Adrenal gland (tissue), 12 donors: ENCODE measurements around the gene NCKAP5. TPM values are rescaled to one million over a fixed set of nuclear protein-coding genes. Genes with fewer than 3 reads are reported as not detected.

ENCODE experiments used
- DNase-seq, 7 donors: peaks; one replicate each; pipeline ENCODE4 v3.0.0-alpha.2; 2019 to 2020
- H3K27ac ChIP-seq, 5 donors: fragments of 200-600 bp; sonication (generic) in 4 of 5; 1 replicate in 3 of 5; 2 replicates in 2 of 5; pipeline versions ENCODE4 v1.5.1 to v1.8.0; 2016 to 2020; ENCODE audit warnings: mild to moderate bottlenecking in 1 of 5
- H3K27me3 ChIP-seq: fragments of 200-600 bp; 2 replicates; pipeline ENCODE4 v1.8.0; 2021
- H3K36me3 ChIP-seq, 2 donors: fragments of 200-600 bp; replicated peaks in 1 of 2; 1 replicate in 1 of 2; 2 replicates in 1 of 2; pipeline versions ENCODE4 v1.5.1 to v1.8.0; 2018 to 2022
- H3K4me1 ChIP-seq, 2 donors: fragments of 200-600 bp; replicated peaks in 1 of 2; 1 replicate in 1 of 2; 2 replicates in 1 of 2; pipeline versions ENCODE4 v1.5.1 to v1.8.0; 2018 to 2021
- H3K4me3 ChIP-seq, 4 donors: fragments of 200-600 bp; sonication (generic) in 3 of 4; one replicate each; pipeline ENCODE4 v1.5.1; 2016 to 2018
- H3K9me3 ChIP-seq, 3 donors: fragments of 200-600 bp; sonication (generic) in 1 of 3; replicated peaks in 1 of 3; 1 replicate in 2 of 3; 2 replicates in 1 of 3; pipeline versions ENCODE4 v1.5.1 to v1.8.0; 2016 to 2021
- POLR2A ChIP-seq, 2 donors: fragments of 450-650 bp; IDR thresholded peaks; one replicate each; pipeline ENCODE4 v1.6.1; 2017; ENCODE audit warnings: antibody characterized with exemption in 2 of 2, mild to moderate bottlenecking in 2 of 2, moderate library complexity in 1 of 2
- WGBS, 4 donors: extraction: QIAGEN DNeasy Blood & Tissue Kit in 2 of 4; methylation state at CpG; one replicate each; pipeline versions ENCODE4 v1.1.5 to v1.1.7; 2013 to 2017; 5-methylcytosine and 5-hydroxymethylcytosine counted together
- intact Hi-C, 2 donors: fragments of 100-400 bp; cut with DNase I; formaldehyde crosslinking; loops; one replicate each; pipeline versions ENCODE4 v1.14.1 to v1.15.0; 2022 to 2023
- polyA plus RNA-seq, 3 donors: library from polyadenylated mRNA; stranded (reverse); fragments of 200-250 nt in 2 of 3; fragments of 350-450 nt in 1 of 3; fragmentation: Illumina TruSeq in 1 of 3; extraction: RNeasy Lipid Tissue Mini Kit (QIAGEN cat#74804) in 1 of 3; gene quantifications; one replicate each; pipeline ENCODE4 v1.2.3, GENCODE V29; 2013 to 2014
- total RNA-seq, 9 donors: library from RNA; depleted of rRNA in 4 of 9; stranded (reverse); fragments of >200 nt in 4 of 9; fragments of 120-200 nt in 1 of 9; fragmentation: NEBNext Ultra II Directional in 1 of 9; extraction: Animal tissue kit (Norgen Biotek cat#: 25700) in 1 of 9; gene quantifications; one replicate each; pipeline versions ENCODE4 v1.1.0 to v1.2.4, GENCODE V29; 2013 to 2023
- TF ChIP-seq, protein P1 (sequence below), 6 experiments: fragments of 450-650 bp in 4 of 6; fragments of 200-600 bp in 2 of 6; sonication (generic) in 1 of 6; IDR thresholded peaks; 1 replicate in 5 of 6; 2 replicates in 1 of 6; pipeline versions ENCODE4 v1.5.1 to v1.8.0; 2016 to 2021; ENCODE audit warnings: antibody characterized with exemption in 6 of 6, mild to moderate bottlenecking in 2 of 6, moderate library complexity in 1 of 6
- donor health status: healthy with polysubstance abuse.
- donor health status: Bipolar disorder and iron deficiency.
- donor health status: DM: yes; HTN: yes; CAD: no.
- donor health status: DM: no; HTN: no; CAD: no.
- donor health status: DM: no; HTN: no; CAD: no.
- donor health status: DM: yes; HTN: yes; CAD: no.

The NCKAP5 gene
- total and polyA plus RNA-seq, 12 donors, result 0.06 to 3.1 (median 1.1) TPM

DNA sequence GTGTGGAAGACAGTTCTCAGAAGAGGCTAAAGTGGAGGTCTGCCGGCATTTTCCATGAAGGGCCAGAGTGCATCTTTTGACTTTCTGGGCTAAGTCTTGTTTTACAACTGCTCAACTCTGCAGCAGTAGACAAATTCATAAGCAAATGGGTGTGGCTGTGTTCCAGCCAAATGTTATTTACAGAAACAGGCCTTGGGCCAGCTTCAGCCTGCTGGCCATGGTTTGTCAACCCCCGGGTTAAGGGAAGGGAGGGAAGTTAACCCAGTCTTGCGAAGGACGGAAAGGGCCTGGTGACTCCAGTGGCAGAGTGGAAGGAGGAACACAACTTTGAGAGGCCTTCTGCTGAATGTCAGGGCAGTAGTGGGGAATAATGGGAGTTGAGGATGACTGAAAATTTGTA, 34.3 kb upstream of the NCKAP5 start:
- 49 to 68% (median 60%) methylated on average over 4 of the region's 4 CpGs for WGBS, 4 donors
- Histone ChIP-seq H3K36me3 (no peaks in the 10 kb centered on the region), H3K27me3 (no peaks in the 10 kb centered on the region), H3K9me3 (no peaks in the 10 kb centered on the region), H3K4me3 (no peak overlapping the region), H3K27ac (no peak overlapping the region), H3K4me1 (no peaks in the 10 kb centered on the region)
- TF ChIP-seq POLR2A (IDR thresholded peaks at IDR 0.05), result no peak
- TF ChIP-seq, protein P1, sequence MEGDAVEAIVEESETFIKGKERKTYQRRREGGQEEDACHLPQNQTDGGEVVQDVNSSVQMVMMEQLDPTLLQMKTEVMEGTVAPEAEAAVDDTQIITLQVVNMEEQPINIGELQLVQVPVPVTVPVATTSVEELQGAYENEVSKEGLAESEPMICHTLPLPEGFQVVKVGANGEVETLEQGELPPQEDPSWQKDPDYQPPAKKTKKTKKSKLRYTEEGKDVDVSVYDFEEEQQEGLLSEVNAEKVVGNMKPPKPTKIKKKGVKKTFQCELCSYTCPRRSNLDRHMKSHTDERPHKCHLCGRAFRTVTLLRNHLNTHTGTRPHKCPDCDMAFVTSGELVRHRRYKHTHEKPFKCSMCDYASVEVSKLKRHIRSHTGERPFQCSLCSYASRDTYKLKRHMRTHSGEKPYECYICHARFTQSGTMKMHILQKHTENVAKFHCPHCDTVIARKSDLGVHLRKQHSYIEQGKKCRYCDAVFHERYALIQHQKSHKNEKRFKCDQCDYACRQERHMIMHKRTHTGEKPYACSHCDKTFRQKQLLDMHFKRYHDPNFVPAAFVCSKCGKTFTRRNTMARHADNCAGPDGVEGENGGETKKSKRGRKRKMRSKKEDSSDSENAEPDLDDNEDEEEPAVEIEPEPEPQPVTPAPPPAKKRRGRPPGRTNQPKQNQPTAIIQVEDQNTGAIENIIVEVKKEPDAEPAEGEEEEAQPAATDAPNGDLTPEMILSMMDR (IDR thresholded peaks at IDR 0.05), result no peak
- DNase-seq, result peak in 1 of 7 donors; percentile 17
- intact Hi-C loops, result no loop called here

DNA sequence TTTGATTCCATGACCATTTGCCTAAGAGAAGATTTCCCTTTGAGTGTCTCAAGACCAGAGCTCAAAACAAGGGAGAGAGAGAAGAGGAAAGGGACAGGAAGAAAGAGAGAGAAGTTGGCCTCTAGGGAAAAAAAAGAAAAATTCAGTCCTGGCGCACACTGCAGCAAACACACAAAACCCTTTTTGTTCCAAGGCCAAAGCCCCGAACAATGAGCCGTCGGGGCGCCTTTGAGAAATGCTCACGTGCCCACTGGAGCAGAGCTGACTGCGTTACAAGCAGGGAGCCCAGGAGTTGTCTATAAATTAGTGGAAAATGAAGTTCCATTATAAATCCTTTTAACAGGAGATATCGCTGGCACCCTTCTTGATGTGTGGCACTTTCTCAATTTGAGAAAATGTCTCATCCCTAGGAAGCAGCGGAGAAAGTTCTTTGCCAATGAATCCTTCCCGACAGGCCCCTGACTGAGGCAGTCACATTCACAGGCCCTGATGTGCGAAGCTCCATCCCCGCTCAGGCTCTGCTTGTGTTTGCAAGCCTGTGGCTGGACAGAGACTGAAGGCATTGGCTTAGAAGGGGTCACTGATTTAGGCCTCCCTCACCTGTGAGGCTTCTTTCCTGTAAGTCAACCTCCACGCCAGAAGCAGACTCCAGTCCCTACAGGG, 32.1 kb upstream of the NCKAP5 start:
- Histone ChIP-seq H3K4me3 (no peak overlapping the region), H3K4me1 (no peaks in the 10 kb centered on the region), H3K36me3 (no peaks in the 10 kb centered on the region), H3K27me3 (no peaks in the 10 kb centered on the region), H3K27ac (no peak overlapping the region), H3K9me3 (no peaks in the 10 kb centered on the region)
- intact Hi-C loops, result no loop called here
- WGBS, 4 donors, result 70 to 76% (median 73%) methylated on average over 13 of the region's 13 CpGs
- TF ChIP-seq, protein P1 (IDR thresholded peaks at IDR 0.05), result no peak
- no peak for TF ChIP-seq POLR2A (IDR thresholded peaks at IDR 0.05)
- no peak for DNase-seq

DNA sequence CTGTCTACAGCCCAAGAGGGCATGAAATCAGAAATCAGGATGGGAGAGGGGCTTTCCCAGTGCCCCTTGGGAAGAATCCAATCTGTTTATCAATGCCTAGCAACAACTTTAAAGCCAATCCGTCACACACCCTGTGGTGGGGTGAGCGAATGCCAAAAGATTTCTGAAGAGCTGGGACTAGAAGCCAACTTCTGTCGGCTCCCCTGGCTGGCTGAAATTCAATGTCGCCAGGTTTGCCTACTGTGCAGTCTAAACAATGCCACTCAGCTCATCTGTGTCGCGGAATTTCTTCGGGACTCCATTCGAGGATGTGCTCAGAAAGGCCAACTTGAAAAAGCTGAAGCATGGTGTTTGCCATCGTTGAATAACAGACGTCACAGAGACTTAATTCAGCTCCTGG, 31.5 kb upstream of the NCKAP5 start:
- TF ChIP-seq, protein P1 (IDR thresholded peaks at IDR 0.05), result no peak
- TF ChIP-seq POLR2A (IDR thresholded peaks at IDR 0.05), result no peak
- 78 to 85% (median 81%) methylated on average over 7 to 10 of the region's 10 CpGs for WGBS, 4 donors
- no peaks in the 10 kb centered on the region for H3K36me3 ChIP-seq
- intact Hi-C loops, result no loop called here
- DNase-seq, result no peak
- H3K27me3 ChIP-seq, result no peaks in the 10 kb centered on the region
- H3K9me3 ChIP-seq, result no peaks in the 10 kb centered on the region
- H3K4me3 ChIP-seq, result no peak overlapping the region
- no peak overlapping the region for H3K27ac ChIP-seq
- H3K4me1 ChIP-seq, result no peaks in the 10 kb centered on the region

DNA sequence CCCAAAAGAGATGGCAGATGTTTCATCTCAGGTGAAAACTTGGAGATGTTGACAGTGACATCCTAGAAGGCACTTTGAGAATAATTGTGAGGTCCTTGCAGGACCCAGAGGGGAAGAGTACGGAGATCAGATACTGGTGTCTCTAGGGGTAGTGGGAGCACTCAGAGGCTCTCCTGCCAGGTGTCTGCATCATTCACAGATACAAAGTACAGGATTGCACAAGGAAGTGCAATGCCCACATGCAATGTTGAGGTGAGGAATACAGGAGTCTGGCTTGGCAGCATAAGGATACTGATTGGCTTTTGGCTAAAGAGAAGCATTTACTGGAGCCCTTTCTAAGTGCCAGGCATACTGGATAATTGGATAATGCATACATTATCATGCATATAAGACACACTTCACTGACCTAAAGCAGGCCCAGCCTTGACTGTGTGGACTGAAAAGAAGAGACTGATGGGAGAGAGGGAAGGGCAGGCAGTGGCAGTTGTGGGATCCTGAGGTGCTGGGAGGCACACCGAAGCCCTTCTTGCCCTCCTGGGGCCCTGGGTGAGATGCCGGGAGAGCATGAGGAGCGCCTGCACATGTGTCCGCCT, 31.0 kb upstream of the NCKAP5 start:
- Histone ChIP-seq H3K4me1 (no peaks in the 10 kb centered on the region), H3K36me3 (no peaks in the 10 kb centered on the region), H3K27me3 (no peaks in the 10 kb centered on the region), H3K27ac (no peak overlapping the region), H3K4me3 (no peak overlapping the region), H3K9me3 (no peaks in the 10 kb centered on the region)
- intact Hi-C loops, result no loop called here
- DNase-seq, result no peak
- 82 to 88% (median 84%) methylated on average over 5 of the region's 5 CpGs for WGBS, 4 donors
- TF ChIP-seq, protein P1 (IDR thresholded peaks at IDR 0.05), result no peak
- no peak for TF ChIP-seq POLR2A (IDR thresholded peaks at IDR 0.05)
